Activated naive CD8-positive, alpha-beta T cell treated with anti-CD3 and anti-CD28 coated beads for 36 hours (primary cell): Measurements from ENCODE around the gene CDH8. TPM values are rescaled to one million over a fixed set of nuclear protein-coding genes. Genes with fewer than 3 reads are reported as not detected.
"Not testable (repeated sequence)": the region's sequence is repeated elsewhere in the genome, so short reads cannot be mapped to it uniquely, and the experiment has no call there.

ENCODE experiments used
- DNase-seq: peaks from one replicate; pipeline ENCODE4 v3.0.0; 2021
- H3K27ac Mint-ChIP-seq: one replicate; pipeline ENCODE4 v1.8.0; 2022; ENCODE audit warnings: mild to moderate bottlenecking, moderate library complexity, mixed read lengths
- H3K27me3 Mint-ChIP-seq: one replicate; pipeline ENCODE4 v1.8.0; 2022; ENCODE audit warnings: mild to moderate bottlenecking, mixed read lengths
- H3K36me3 Mint-ChIP-seq: one replicate; pipeline ENCODE4 v1.8.0; 2021; ENCODE audit warnings: mild to moderate bottlenecking, mixed read lengths
- H3K4me1 Mint-ChIP-seq: one replicate; pipeline ENCODE4 v1.8.0; 2021; ENCODE audit warnings: mixed read lengths
- H3K4me3 Mint-ChIP-seq: one replicate; pipeline ENCODE4 v1.8.0; 2022; ENCODE audit warnings: mild to moderate bottlenecking, moderate library complexity, mixed read lengths
- H3K9me3 Mint-ChIP-seq: one replicate; pipeline ENCODE4 v1.8.0; 2022; ENCODE audit warnings: mixed read lengths
- total RNA-seq, 2 experiments: library from RNA; stranded (reverse); gene quantifications; one replicate each; pipeline ENCODE4 v1.2.3, GENCODE V29; 2021

The CDH8 gene
- total RNA-seq, 2 experiments from 2014 or later, result not detected

GRCh38 chr16:61926766-61927165, 109.5 kb downstream of the CDH8 start:
- no peak overlapping the region for H3K27ac Mint-ChIP-seq
- no peak overlapping the region for H3K4me3 Mint-ChIP-seq
- peaks cover 2% of the 10 kb centered on the region for H3K9me3 Mint-ChIP-seq
- no peaks in the 10 kb centered on the region for H3K4me1 Mint-ChIP-seq
- no peak for DNase-seq
- H3K36me3 Mint-ChIP-seq, result no peaks in the 10 kb centered on the region
- H3K27me3 Mint-ChIP-seq, result no peaks in the 10 kb centered on the region

- H3K4me3 Mint-ChIP-seq, result no peak overlapping the region
- peaks cover 2% of the 10 kb centered on the region for H3K9me3 Mint-ChIP-seq
- no peak overlapping the region for H3K27ac Mint-ChIP-seq
- no peak for DNase-seq
- no peaks in the 10 kb centered on the region for H3K4me1 Mint-ChIP-seq
- H3K27me3 Mint-ChIP-seq, result no peaks in the 10 kb centered on the region
- H3K36me3 Mint-ChIP-seq, result no peaks in the 10 kb centered on the region
Observed at GRCh38 chr16:61923629-61924028, 112.6 kb downstream of the CDH8 start.

GRCh38 chr16:61921373-61921772, 114.9 kb downstream of the CDH8 start:
- no peaks in the 10 kb centered on the region for H3K9me3 Mint-ChIP-seq
- H3K4me1 Mint-ChIP-seq, result no peaks in the 10 kb centered on the region
- DNase-seq, result no peak
- H3K4me3 Mint-ChIP-seq, result no peak overlapping the region
- no peak overlapping the region for H3K27ac Mint-ChIP-seq
- H3K36me3 Mint-ChIP-seq, result no peaks in the 10 kb centered on the region
- no peaks in the 10 kb centered on the region for H3K27me3 Mint-ChIP-seq

- not testable (repeated sequence) for H3K27ac Mint-ChIP-seq, H3K36me3 Mint-ChIP-seq, DNase-seq, H3K4me1 Mint-ChIP-seq, H3K4me3 Mint-ChIP-seq, H3K9me3 Mint-ChIP-seq, H3K27me3 Mint-ChIP-seq
Observed at GRCh38 chr16:61917865-61918826, 118.1 kb downstream of the CDH8 start.

GRCh38 chr16:61915569-61915968, 120.7 kb downstream of the CDH8 start:
- DNase-seq, result no peak
- H3K36me3 Mint-ChIP-seq, result no peaks in the 10 kb centered on the region
- no peak overlapping the region for H3K4me3 Mint-ChIP-seq
- H3K4me1 Mint-ChIP-seq, result no peaks in the 10 kb centered on the region
- H3K27ac Mint-ChIP-seq, result no peak overlapping the region
- no peaks in the 10 kb centered on the region for H3K9me3 Mint-ChIP-seq
- H3K27me3 Mint-ChIP-seq, result no peaks in the 10 kb centered on the region

GRCh38 chr16:61909074-61909473, 127.2 kb downstream of the CDH8 start:
- Mint-ChIP-seq H3K27ac (no peak overlapping the region), H3K4me3 (no peak overlapping the region)

GRCh38 chr16:61908426-61908825, 127.8 kb downstream of the CDH8 start:
- no peak for DNase-seq
- no peaks in the 10 kb centered on the region for H3K36me3 Mint-ChIP-seq
- H3K27me3 Mint-ChIP-seq, result no peaks in the 10 kb centered on the region
- no peaks in the 10 kb centered on the region for H3K9me3 Mint-ChIP-seq
- H3K4me1 Mint-ChIP-seq, result no peaks in the 10 kb centered on the region
- no peak overlapping the region for H3K4me3 Mint-ChIP-seq
- H3K27ac Mint-ChIP-seq, result no peak overlapping the region

More at GRCh38 chr16:61909074-61909473, 127.2 kb downstream of the CDH8 start:
- Mint-ChIP-seq H3K9me3 (no peaks in the 10 kb centered on the region), H3K27me3 (no peaks in the 10 kb centered on the region), H3K4me1 (no peaks in the 10 kb centered on the region), H3K36me3 (no peaks in the 10 kb centered on the region)
- no peak for DNase-seq

- H3K36me3 Mint-ChIP-seq, result no peaks in the 10 kb centered on the region
- no peaks in the 10 kb centered on the region for H3K4me1 Mint-ChIP-seq
- H3K27ac Mint-ChIP-seq, result no peak overlapping the region
- H3K27me3 Mint-ChIP-seq, result no peaks in the 10 kb centered on the region
- H3K9me3 Mint-ChIP-seq, result peaks cover 8% of the 10 kb centered on the region
- DNase-seq, result no peak
- no peak overlapping the region for H3K4me3 Mint-ChIP-seq
Observed at GRCh38 chr16:61901689-61902088, 134.5 kb downstream of the CDH8 start.

GRCh38 chr16:61900482-61900881, 135.8 kb downstream of the CDH8 start:
- Mint-ChIP-seq H3K27ac (no peak overlapping the region), H3K36me3 (no peaks in the 10 kb centered on the region), H3K9me3 (peaks cover 8% of the 10 kb centered on the region), H3K27me3 (no peaks in the 10 kb centered on the region), H3K4me3 (no peak overlapping the region), H3K4me1 (no peaks in the 10 kb centered on the region)
- DNase-seq, result no peak

GRCh38 chr16:61897657-61898056, 138.6 kb downstream of the CDH8 start:
- peaks cover 8% of the 10 kb centered on the region for H3K9me3 Mint-ChIP-seq
- no peaks in the 10 kb centered on the region for H3K27me3 Mint-ChIP-seq
- no peak for DNase-seq
- no peaks in the 10 kb centered on the region for H3K4me1 Mint-ChIP-seq
- no peaks in the 10 kb centered on the region for H3K36me3 Mint-ChIP-seq
- no peak overlapping the region for H3K4me3 Mint-ChIP-seq
- no peak overlapping the region for H3K27ac Mint-ChIP-seq

- H3K4me1 Mint-ChIP-seq, result no peaks in the 10 kb centered on the region
- no peak for DNase-seq
- no peaks in the 10 kb centered on the region for H3K36me3 Mint-ChIP-seq
- H3K27me3 Mint-ChIP-seq, result no peaks in the 10 kb centered on the region
- no peak overlapping the region for H3K27ac Mint-ChIP-seq
- no peaks in the 10 kb centered on the region for H3K9me3 Mint-ChIP-seq
- H3K4me3 Mint-ChIP-seq, result no peak overlapping the region
Observed at GRCh38 chr16:61892531-61892930, 143.7 kb downstream of the CDH8 start.

- peaks cover 5% of the 10 kb centered on the region for H3K9me3 Mint-ChIP-seq
- no peaks in the 10 kb centered on the region for H3K27me3 Mint-ChIP-seq
- H3K36me3 Mint-ChIP-seq, result no peaks in the 10 kb centered on the region
- no peak overlapping the region for H3K27ac Mint-ChIP-seq
- no peak for DNase-seq
- H3K4me1 Mint-ChIP-seq, result no peaks in the 10 kb centered on the region
- no peak overlapping the region for H3K4me3 Mint-ChIP-seq
Observed at GRCh38 chr16:61891460-61891859, 144.8 kb downstream of the CDH8 start.

GRCh38 chr16:61890386-61890785, 145.9 kb downstream of the CDH8 start:
- Mint-ChIP-seq H3K4me1 (no peaks in the 10 kb centered on the region), H3K27ac (no peak overlapping the region), H3K9me3 (peaks cover 9% of the 10 kb centered on the region), H3K27me3 (no peaks in the 10 kb centered on the region), H3K4me3 (no peak overlapping the region), H3K36me3 (no peaks in the 10 kb centered on the region)
- DNase-seq, result no peak

GRCh38 chr16:61887903-61888302, 148.3 kb downstream of the CDH8 start:
- H3K27ac Mint-ChIP-seq, result no peak overlapping the region
- no peak overlapping the region for H3K4me3 Mint-ChIP-seq
- peaks cover 9% of the 10 kb centered on the region for H3K9me3 Mint-ChIP-seq

GRCh38 chr16:61885343-61885742, 150.9 kb downstream of the CDH8 start:
- H3K36me3 Mint-ChIP-seq, result no peaks in the 10 kb centered on the region
- DNase-seq, result no peak
- H3K27ac Mint-ChIP-seq, result no peak overlapping the region
- H3K4me1 Mint-ChIP-seq, result no peaks in the 10 kb centered on the region
- H3K9me3 Mint-ChIP-seq, result peaks cover 15% of the 10 kb centered on the region
- H3K4me3 Mint-ChIP-seq, result no peak overlapping the region
- no peaks in the 10 kb centered on the region for H3K27me3 Mint-ChIP-seq

More at GRCh38 chr16:61887903-61888302, 148.3 kb downstream of the CDH8 start:
- Mint-ChIP-seq H3K27me3 (no peaks in the 10 kb centered on the region), H3K4me1 (no peaks in the 10 kb centered on the region), H3K36me3 (no peaks in the 10 kb centered on the region)
- DNase-seq, result no peak

GRCh38 chr16:61879306-61879705, 156.9 kb downstream of the CDH8 start:
- Mint-ChIP-seq H3K4me3 (no peak overlapping the region), H3K4me1 (no peaks in the 10 kb centered on the region), H3K36me3 (no peaks in the 10 kb centered on the region), H3K27ac (no peak overlapping the region), H3K9me3 (peaks cover 14% of the 10 kb centered on the region), H3K27me3 (no peaks in the 10 kb centered on the region)
- no peak for DNase-seq
